ENCODE data around the gene ILK. TPM values are rescaled to one million over a fixed set of nuclear protein-coding genes. Genes with fewer than 3 reads are reported as not detected.

ILK gene
- total and polyA plus RNA-seq, 7 donors: 68.3 to 173 (median 90.3) TPM

DNA sequence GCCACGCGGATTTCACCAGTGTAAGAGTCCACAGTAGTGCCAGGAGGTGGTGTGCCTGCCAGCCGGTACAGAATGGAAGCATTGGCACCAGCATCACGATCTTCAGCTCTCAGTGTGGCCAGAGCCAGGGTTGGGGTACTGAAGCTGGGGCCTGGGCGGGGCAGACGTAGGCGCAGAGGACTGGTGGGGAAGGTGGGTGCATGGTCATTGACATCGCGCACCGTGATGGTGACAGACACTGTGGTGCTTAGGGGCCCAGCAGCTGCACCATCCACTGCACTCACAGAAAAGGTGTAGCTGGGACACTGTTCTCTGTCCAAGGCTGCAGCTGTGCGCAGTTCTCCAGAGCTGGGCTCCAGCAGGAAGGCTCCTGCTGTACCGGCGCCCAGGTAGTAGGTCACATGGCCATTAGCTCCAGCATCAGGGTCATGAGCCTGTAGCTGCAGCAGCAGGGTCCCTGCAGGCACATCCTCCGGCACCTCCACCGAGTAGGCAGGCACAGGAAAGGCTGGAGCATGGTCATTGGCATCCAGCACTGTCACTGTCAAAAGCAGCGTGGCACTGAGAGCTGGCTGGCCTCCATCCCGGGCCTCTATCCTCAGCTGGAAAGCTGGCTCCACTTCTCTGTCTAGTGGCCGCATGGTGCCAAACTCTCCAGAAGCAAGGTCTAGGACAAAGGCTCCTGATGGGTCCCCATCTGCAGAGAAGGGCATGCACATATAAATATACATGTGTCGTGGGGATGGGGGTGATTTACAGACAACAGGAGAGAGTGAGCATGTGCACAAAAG, 23.6 kb downstream of the ILK start:
- intact Hi-C loops (cut with DNase I): no loop called here
- Histone ChIP-seq H3K4me3 (no peak overlapping the region), H3K36me3 (ENCODE audit: insufficient read depth in 1 of 2, low read depth in 1 of 2) (peaks cover 0 to 22% of the 10 kb centered on the region in 2 donors), H3K9me3 (no peaks in the 10 kb centered on the region), H3K27me3 (ENCODE audit: insufficient read depth in 3 of 3, low read length in 2 of 3) (no peaks in the 10 kb centered on the region), H3K4me1 (no peaks in the 10 kb centered on the region), H3K27ac (no peak overlapping the region)
- no peak for DNase-seq
- WGBS, 3 donors: 62 to 71% (median 64%) methylated on average over 19 of the region's 19 CpGs
- TF ChIP-seq, protein P1, sequence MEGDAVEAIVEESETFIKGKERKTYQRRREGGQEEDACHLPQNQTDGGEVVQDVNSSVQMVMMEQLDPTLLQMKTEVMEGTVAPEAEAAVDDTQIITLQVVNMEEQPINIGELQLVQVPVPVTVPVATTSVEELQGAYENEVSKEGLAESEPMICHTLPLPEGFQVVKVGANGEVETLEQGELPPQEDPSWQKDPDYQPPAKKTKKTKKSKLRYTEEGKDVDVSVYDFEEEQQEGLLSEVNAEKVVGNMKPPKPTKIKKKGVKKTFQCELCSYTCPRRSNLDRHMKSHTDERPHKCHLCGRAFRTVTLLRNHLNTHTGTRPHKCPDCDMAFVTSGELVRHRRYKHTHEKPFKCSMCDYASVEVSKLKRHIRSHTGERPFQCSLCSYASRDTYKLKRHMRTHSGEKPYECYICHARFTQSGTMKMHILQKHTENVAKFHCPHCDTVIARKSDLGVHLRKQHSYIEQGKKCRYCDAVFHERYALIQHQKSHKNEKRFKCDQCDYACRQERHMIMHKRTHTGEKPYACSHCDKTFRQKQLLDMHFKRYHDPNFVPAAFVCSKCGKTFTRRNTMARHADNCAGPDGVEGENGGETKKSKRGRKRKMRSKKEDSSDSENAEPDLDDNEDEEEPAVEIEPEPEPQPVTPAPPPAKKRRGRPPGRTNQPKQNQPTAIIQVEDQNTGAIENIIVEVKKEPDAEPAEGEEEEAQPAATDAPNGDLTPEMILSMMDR (IDR thresholded peaks at IDR 0.05): no peak
- ATAC-seq: no peak

DNA sequence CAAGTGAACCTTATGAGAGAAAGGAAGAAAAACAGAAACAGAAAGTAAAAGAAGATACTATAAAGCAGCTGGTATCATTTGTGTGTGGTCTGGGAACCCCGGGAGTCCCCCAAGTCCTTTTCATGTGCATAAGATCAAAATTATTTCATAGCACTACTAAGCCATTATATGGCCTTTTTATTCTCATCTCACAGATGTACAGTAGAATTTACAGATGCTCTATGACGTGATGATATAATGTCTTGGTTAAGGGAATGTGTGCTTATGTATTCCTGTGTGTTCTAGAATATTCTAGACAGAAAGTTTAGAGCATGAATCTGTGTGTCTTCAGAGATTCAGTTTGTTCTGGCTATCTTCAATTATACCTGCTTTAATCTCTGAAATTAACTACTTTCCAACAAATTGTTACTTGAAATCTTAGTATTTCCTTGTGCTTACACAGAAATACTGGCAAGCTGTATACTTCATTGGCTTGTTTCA, 24.2 kb downstream of the ILK start:
- Histone ChIP-seq H3K4me1 (no peaks in the 10 kb centered on the region), H3K36me3 (ENCODE audit: insufficient read depth in 1 of 2, low read depth in 1 of 2) (peaks cover 0 to 27% of the 10 kb centered on the region in 2 donors), H3K4me3 (no peak overlapping the region), H3K9me3 (no peaks in the 10 kb centered on the region), H3K27me3 (ENCODE audit: insufficient read depth in 3 of 3, low read length in 2 of 3) (no peaks in the 10 kb centered on the region), H3K27ac (no peak overlapping the region)
- ATAC-seq (no peak), DNase-seq (no peak)
- intact Hi-C loops (cut with DNase I): no loop called here
- 54 to 69% (median 62%) methylated on average over 2 of the region's 2 CpGs for WGBS, 3 donors
- TF ChIP-seq, protein P1 (IDR thresholded peaks at IDR 0.05): no peak

GRCh38 chr11:6628526-6628925, 25.0 kb downstream of the ILK start:
- intact Hi-C loops (cut with DNase I): no loop called here
- DNase-seq (no peak), ATAC-seq (no peak)
- 92 to 98% (median 96%) methylated on average over 4 of the region's 4 CpGs for WGBS, 3 donors
- Histone ChIP-seq H3K4me3 (no peak overlapping the region), H3K36me3 (ENCODE audit: insufficient read depth in 1 of 2, low read depth in 1 of 2) (peaks cover 0 to 31% of the 10 kb centered on the region in 2 donors), H3K4me1 (no peaks in the 10 kb centered on the region), H3K27me3 (ENCODE audit: insufficient read depth in 3 of 3, low read length in 2 of 3) (no peaks in the 10 kb centered on the region), H3K27ac (no peak overlapping the region), H3K9me3 (no peaks in the 10 kb centered on the region)
- TF ChIP-seq, protein P1 (IDR thresholded peaks at IDR 0.05): no peak

GRCh38 chr11:6629573-6629891, 26.0 kb downstream of the ILK start:
- no peak for ATAC-seq
- intact Hi-C loops (cut with DNase I): no loop called here
- Histone ChIP-seq H3K4me1 (no peaks in the 10 kb centered on the region), H3K27me3 (ENCODE audit: insufficient read depth in 3 of 3, low read length in 2 of 3) (no peaks in the 10 kb centered on the region), H3K9me3 (no peaks in the 10 kb centered on the region), H3K4me3 (no peak overlapping the region), H3K36me3 (ENCODE audit: insufficient read depth in 1 of 2, low read depth in 1 of 2) (peaks cover 0 to 31% of the 10 kb centered on the region in 2 donors), H3K27ac (no peak overlapping the region)
- 92 to 95% (median 92%) methylated on average over 24 of the region's 24 CpGs for WGBS, 3 donors
- TF ChIP-seq, protein P1 (IDR thresholded peaks at IDR 0.05): no peak
- DNase-seq: no peak
